Glomerular endothelial cell (primary cell): ENCODE results near the gene PRELID1. TPM values are rescaled to one million over a fixed set of nuclear protein-coding genes. Genes with fewer than 3 reads are reported as not detected.

Experiments
- DNase-seq: peaks from one replicate; pipeline ENCODE4 v3.0.0-alpha.2; 2011; ENCODE audit warnings: low read depth, low spot score; ENCODE audit errors: extremely low read depth
- total RNA-seq: library from RNA; depleted of rRNA; stranded (reverse); fragments of >200 nt; gene quantifications from 2 replicates; pipeline ENCODE4 v1.2.3, GENCODE V29; 2015

The PRELID1 gene
- total RNA-seq, 1 donor from 2014 or later: 147 TPM

GRCh38 chr5:177312649-177313181 lies 9.1 kb downstream of the PRELID1 start:
- DNase-seq: no peak

- DNase-seq: no peak
Observed at GRCh38 chr5:177313561-177314259, 10.1 kb downstream of the PRELID1 start.

- DNase-seq: no peak
Observed at GRCh38 chr5:177314376-177315342, 11.1 kb downstream of the PRELID1 start.

GRCh38 chr5:177315411-177315810 lies 11.8 kb downstream of the PRELID1 start:
- DNase-seq: no peak

- DNase-seq: no peak
Observed at GRCh38 chr5:177316005-177316404, 12.4 kb downstream of the PRELID1 start.

GRCh38 chr5:177317959-177318377 lies 14.4 kb downstream of the PRELID1 start:
- DNase-seq: peak; percentile 65

GRCh38 chr5:177319913-177320588 lies 16.5 kb downstream of the PRELID1 start:
- no peak for DNase-seq

- DNase-seq: no peak
Observed at GRCh38 chr5:177320879-177321278, 17.3 kb downstream of the PRELID1 start.

GRCh38 chr5:177325868-177326381 lies 22.3 kb downstream of the PRELID1 start:
- no peak for DNase-seq

- no peak for DNase-seq
Observed at GRCh38 chr5:177327539-177328522, 24.2 kb downstream of the PRELID1 start.

- no peak for DNase-seq
Observed at GRCh38 chr5:177328545-177329231, 25.1 kb downstream of the PRELID1 start.

GRCh38 chr5:177329883-177330282 lies 26.3 kb downstream of the PRELID1 start:
- no peak for DNase-seq

- DNase-seq: no peak
Observed at GRCh38 chr5:177330991-177331842, 27.6 kb downstream of the PRELID1 start.

GRCh38 chr5:177332031-177332895 lies 28.7 kb downstream of the PRELID1 start:
- DNase-seq: no peak

- no peak for DNase-seq
Observed at GRCh38 chr5:177332896-177333260, 29.3 kb downstream of the PRELID1 start.

GRCh38 chr5:177333420-177334154 lies 30.0 kb downstream of the PRELID1 start:
- DNase-seq: no peak
